ENCODE measurements around the gene PTBP1. TPM values are rescaled to one million over a fixed set of nuclear protein-coding genes. Genes with fewer than 3 reads are reported as not detected.

The PTBP1 gene
- total and polyA plus RNA-seq, 2 of the 13 experiments (the other 11 are each of a cell fraction or from before 2014, with no cell fraction given), result 195 to 288 TPM

DNA sequence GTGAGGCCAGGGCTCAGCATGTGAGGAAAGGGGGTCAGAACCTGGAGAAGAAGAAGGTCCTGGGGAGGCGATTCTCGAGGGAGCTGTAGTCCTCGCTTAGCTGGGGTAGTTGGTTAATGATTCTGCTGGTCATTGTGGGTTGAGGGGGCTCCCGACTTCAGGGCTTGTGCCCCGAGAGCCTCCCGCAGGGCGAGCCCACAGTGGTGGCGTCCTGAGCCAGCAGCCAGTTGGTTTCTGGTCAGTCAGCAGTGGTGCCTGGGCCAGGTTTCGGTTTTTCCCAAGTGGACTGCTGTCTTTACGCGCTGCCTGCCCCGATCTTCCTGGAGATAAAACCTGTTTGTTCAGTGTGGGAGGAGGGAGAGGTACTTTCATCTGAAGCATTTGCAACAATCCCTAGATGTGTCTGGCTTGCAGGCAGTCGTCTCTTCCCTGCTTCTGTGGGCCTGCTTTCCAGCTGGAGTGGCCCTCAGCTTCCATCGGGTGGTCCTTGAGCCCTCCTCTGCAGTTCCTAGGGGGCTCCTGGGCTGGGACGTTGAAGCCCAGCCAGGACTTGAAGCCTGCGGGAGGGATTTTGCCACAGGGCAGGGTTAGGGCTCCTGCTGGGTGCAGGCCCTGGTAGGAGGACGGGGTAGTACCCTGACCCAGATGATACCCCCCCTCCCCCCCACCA lies 3.2 kb downstream of the PTBP1 start (continued):
- TF ChIP-seq HDAC2 (CRISPR knock-in tag; IDR thresholded peaks at IDR 0.05) (peak; percentile 50; the same call in 1 of the 2 replicates), ZFP62 (CRISPR knock-in tag; IDR thresholded peaks at IDR 0.05) (no peak), POLR2G (IDR thresholded peaks at IDR 0.05; ENCODE audit: low read depth, low read length) (peak; percentile 65), ZEB1 (IDR thresholded peaks at IDR 0.05; ENCODE audit: insufficient replicate concordance, low read depth) (no peak), SAP130 (CRISPR knock-in tag; IDR thresholded peaks at IDR 0.05; ENCODE audit: low read depth) (peak; percentile 51), HIVEP1 (CRISPR knock-in tag; IDR thresholded peaks at IDR 0.05) (no peak), SMAD9 (CRISPR knock-in tag; IDR thresholded peaks at IDR 0.05) (no peak), MTA1 (CRISPR knock-in tag; IDR thresholded peaks at IDR 0.05; ENCODE audit: borderline replicate concordance) (no peak), ZFP90 (CRISPR knock-in tag; IDR thresholded peaks at IDR 0.05; ENCODE audit: borderline replicate concordance) (no peak), NPAS2 (CRISPR knock-in tag; IDR thresholded peaks at IDR 0.05; ENCODE audit: borderline replicate concordance) (0 out of 2 replicates have a peak, but pooled peaks have one; percentile 36), KMT2A (CRISPR knock-in tag; IDR thresholded peaks at IDR 0.05) (0 out of 2 replicates have a peak, but pooled peaks have one; percentile 41), HES4 (CRISPR knock-in tag; IDR thresholded peaks at IDR 0.05; ENCODE audit: borderline replicate concordance) (no peak), TCF7L2 (IDR thresholded peaks at IDR 0.05; ENCODE audit: low read depth, low read length) (no peak), RXRA (CRISPR knock-in tag; IDR thresholded peaks at IDR 0.05) (peak; percentile 27), SP5 (CRISPR knock-in tag; IDR thresholded peaks at IDR 0.05; ENCODE audit: borderline replicate concordance, low read depth) (peak; percentile 39; the same call in 1 of the 2 replicates), BCL6 (CRISPR knock-in tag; IDR thresholded peaks at IDR 0.05) (peak; percentile 57)
- TF ChIP-seq, protein P1, sequence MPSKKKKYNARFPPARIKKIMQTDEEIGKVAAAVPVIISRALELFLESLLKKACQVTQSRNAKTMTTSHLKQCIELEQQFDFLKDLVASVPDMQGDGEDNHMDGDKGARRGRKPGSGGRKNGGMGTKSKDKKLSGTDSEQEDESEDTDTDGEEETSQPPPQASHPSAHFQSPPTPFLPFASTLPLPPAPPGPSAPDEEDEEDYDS (CRISPR knock-in tag; IDR thresholded peaks at IDR 0.05), result peak; percentile 39; the same call in 1 of the 2 replicates
- TF ChIP-seq, protein P2, sequence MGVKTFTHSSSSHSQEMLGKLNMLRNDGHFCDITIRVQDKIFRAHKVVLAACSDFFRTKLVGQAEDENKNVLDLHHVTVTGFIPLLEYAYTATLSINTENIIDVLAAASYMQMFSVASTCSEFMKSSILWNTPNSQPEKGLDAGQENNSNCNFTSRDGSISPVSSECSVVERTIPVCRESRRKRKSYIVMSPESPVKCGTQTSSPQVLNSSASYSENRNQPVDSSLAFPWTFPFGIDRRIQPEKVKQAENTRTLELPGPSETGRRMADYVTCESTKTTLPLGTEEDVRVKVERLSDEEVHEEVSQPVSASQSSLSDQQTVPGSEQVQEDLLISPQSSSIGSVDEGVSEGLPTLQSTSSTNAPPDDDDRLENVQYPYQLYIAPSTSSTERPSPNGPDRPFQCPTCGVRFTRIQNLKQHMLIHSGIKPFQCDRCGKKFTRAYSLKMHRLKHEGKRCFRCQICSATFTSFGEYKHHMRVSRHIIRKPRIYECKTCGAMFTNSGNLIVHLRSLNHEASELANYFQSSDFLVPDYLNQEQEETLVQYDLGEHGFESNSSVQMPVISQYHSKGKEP (CRISPR knock-in tag; IDR thresholded peaks at IDR 0.05), result no peak
